Stimulated activated CD8-positive, alpha-beta memory T cell treated with anti-CD3 and anti-CD28 coated beads, Interleukin-4, amount 100 ng/mL, for 4 hours (primary cell): ENCODE measurements around the gene BORA.
"Not testable (repeated sequence)": the region's sequence is repeated elsewhere in the genome, so short reads cannot be mapped to it uniquely, and the experiment has no call there.

Experiments
- DNase-seq, 2 donors: peaks; one replicate each; pipeline ENCODE4 v3.0.0-alpha.2; 2020; ENCODE audit warnings: low read depth in 2 of 2, low spot score in 1 of 2

BORA gene

DNA sequence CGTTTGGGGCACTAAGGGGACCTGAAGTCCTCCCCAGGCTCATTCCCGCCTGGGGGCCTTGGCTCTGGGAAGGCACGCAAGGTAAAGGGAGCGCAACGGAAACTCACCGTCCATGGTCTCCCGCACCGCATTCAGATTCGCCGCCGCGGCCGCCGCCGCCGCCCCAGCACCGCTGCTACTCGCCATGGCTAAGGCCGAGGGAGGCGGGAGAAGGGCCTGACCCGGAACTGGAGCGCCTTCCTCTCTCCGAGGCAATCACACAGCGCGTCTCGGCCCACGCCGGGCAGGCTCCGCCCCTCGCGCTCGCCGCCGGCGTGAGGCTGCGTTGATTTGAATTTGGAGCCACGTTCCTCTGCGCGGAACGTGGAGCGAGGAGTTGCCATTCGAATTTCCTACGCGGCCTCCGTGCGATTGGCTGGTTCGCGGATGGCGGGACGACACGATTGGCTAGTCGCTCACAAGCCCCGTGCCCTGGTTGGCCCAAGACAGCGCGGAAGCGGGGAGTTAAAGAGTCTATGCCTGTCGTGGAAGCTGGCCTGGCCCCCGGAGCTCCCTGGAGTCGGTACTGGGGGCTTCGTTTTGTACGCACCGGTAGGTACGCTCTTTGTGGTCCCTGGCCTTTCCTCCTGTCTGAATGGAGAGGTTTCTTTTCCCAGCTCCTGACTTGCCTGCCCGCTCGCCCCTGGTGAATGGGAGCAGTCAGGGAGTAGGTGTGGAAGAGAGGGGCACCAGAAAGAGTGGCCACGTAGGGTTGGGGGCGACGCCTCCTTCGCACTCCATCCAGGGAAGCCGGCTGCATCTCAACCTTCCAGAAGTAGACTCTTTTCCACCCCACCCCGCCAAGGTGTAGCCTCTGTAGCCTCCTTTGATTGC is at the start of gene BORA, which contains the start of gene MZT1:
TSS of gene BORA (plus strand) at position 507 of the 873 bp plus-strand sequence. CDS start 1,018 bp downstream, outside the sequence.
TSS of gene MZT1 (minus strand) at position 213 of the 873 bp plus-strand sequence. CDS start at position 186, 27 bp downstream.
- peak; percentile 86 to 90 for DNase-seq

DNA sequence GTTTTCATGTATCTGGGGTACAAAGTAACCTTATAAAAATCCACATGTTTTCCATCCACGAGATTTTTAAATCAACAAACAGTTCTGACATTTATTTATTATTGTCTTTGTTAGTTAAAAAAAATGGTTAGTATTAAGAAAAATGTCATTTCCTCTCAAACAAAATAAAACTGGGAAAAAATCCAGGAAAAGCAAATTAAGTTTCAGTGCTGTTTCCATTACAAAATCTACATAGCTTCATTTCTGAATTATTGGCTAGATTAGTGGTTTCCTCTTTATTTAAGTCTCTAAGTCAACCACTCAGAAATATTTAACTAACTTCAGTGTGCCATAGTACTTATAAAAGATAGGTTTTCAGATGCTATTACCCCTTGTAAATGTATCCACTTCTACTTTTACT is 49.4 kb upstream of the BORA start:
- no peak for DNase-seq

DNA sequence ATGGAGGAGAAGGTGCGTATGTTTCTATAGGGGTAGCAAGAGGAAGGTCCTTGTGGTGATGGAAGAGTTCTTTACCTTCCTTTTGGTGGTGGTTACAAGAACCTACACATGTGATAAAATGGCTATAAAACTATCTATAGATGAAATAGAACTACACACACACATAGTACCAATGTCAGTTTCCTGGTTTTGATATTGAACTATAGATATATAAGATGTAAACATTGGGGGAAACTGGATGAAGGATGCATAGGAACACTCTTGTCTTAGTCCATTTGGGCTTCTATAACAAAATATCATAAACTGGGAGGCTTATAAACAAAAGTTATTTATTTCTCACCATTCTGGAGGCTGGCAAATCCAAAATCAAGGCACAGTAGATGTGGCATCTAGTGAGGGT is 47.4 kb upstream of the BORA start:
- DNase-seq = no peak

DNA sequence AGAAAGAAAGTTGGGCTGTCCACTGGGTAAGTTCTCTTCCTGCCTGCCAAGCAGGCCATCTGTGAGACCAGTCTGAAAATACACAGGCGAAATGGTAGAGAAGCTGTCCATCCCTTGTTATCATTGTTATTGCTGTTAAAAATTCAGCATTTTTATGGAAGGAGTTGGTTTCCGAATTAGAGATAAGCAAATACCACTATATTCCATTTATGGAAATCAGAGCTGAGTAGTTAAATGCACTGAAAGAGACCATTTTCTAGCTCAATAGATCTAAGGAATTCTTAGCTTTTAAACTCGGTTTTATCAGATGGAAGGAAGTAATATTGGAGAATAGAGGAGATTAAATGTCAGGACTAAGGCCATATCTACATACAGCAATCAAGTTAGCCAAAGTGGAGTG is 41.0 kb upstream of the BORA start:
- DNase-seq = no peak

DNA sequence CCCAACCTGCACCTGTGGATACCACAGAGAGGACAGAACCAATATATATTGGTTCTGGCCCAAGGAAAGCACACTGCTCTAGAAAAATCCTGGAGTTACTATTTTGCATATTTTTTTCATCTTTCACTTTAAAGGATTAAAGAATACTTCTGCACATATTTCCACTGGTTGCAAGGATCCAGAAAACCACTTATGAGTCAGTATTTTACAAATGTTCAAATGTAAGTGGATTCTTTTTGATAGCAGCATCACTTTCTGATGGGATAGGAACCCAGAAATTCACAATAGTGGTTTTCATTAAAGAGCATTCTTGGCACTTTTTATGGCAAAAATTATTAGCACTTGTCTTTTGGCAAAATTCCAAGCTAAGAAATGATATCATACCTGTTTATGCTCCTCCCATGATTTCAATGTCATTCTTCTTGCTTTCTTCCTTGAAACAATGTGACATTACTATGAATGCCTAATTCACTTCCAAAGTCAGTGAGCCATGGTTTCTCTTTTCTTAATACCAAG is 38.5 kb upstream of the BORA start:
- no peak for DNase-seq

DNA sequence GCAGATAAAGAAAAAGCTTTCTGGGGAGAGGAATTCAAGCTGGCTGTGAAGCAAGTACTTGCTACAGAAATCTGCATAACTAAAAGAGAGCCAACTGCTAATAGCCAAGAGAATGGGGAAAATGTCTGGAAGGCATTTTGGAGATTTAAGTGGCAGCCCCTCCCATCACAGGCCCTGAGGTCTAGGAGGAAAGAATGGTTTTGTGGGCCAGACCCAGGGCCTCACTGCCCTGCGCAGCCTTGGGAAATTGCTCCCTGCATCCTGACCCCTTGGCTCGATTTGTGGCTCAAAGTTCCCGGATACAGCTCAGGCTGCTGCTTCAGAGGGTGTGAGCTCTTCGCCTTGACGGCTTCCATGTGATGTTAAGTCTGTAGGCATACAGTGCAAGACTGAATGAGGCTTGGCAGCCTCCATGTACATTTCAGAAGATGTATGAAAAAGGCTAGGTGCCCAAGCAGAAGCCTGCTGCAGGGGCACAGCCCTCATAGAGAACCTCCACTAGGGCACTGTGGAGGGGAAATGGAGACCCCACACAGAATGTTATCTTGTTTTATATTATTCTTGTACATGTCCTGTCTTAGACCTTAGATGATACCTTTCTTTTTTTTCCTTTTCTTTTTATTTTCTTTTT is 34.7 kb upstream of the BORA start:
- no peak for DNase-seq

DNA sequence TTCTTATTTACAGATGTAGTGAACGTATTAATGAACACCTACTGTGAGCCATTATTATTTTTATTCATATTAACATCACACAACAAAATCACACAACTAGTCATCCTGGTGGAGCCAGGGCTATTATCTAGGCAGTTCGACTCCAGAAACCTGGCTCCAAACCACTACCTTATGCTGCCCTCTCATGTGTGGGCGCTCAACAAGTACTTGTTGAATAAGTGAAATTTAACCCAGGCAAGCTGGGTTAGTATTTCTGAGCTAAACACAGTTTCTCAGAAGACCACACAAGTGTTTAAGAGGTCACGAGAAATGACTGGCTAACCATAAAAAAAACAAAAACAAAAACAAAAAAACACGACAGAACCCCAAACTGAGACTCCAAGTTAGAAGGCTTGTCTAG is 33.9 kb upstream of the BORA start:
- DNase-seq = no peak

DNA sequence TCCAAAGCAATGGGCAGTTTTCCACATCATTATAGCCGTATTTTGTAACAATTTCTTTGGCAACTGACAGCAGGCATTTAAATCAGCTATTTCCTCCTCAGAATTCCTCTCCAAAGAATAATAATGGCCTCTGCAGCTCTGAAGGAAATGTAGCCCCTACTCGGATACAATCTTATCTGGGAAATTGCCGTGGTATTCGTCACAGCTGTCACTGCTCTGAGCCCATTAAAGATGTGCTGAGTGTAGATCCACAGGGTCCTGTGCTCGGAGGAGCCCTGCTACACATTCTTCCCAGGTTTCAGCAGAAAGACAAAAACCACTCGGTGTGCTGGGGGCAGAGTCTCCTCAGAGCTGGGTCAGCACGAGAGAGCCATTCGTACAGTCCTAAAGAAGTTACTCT is 33.4 kb upstream of the BORA start:
- DNase-seq = no peak

DNA sequence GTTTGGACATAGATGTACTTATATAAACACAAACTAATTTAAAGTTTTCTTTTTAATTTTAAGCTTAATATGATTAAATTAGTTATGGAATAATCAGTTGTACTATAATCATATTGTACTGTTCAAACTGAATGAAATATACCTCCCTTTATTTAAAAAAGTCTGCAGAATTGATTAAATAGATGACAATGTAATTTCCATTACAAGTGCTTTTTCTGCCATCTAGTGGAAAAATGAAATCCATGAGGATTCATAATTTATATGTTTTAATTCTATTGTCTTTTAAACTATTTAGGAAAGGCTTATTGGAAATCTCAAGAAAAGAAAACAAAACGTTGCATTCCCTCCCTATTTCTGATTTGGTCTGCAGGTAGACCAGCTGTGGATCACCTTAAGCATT is 31.1 kb upstream of the BORA start:
- DNase-seq = no peak

DNA sequence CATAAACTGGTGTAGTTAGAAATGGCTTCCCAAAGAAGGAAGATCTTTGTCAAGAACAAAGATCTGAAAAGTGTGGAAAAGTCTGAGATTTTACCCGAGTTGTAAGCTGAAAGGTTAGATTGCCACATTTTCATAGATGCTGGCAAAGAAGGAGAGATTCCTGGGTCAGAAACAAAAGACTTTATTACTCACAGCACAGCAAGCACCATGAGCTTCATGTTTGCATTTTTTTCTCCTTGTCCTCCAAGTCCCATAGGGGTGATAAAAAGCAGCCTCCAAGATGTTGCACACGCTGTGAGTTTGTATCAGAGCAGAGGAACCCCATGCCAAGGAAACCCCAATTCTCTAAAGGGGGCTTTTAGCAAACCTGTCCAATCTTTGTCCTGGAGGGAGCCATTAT is 29.6 kb upstream of the BORA start:
- no peak for DNase-seq

DNA sequence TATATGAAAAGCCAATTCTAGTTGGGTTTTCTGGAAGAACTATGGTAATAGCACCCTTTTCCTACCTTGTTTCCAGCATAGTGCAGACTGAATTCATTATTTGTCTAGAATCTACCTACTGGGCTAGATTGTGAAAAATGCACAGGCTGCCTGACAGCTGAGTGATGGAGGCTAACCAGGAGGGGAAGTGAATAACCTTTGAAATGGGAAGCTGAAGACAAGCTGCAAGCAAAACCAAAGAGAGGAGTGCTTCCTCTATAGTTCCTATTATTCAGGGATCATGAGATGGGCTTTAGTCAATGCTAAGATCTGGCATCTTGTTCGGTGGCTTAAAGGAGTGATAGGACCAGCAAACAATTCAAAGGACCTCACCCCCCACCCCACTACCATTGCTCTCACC is 27.2 kb upstream of the BORA start:
- no peak for DNase-seq

DNA sequence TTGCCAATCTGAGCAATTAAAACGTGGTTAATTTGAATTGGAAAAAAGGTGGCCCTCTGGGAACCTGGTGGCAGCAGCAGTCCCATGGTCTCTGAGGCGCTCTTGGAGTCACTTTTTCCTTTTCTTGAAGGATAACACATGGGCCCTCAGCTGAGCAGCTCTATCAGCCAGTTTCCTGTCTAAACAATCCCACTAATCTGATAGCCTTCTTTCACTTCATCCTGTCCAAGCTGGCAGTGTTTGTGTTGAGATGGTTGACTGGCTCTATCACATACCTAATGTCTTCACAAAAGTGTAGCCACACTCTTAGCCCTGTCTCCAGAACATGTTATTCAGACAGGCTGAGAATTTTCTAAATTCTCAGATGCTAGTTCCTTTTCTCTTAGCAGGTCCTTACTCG is 10.9 kb upstream of the BORA start:
- no peak for DNase-seq

DNA sequence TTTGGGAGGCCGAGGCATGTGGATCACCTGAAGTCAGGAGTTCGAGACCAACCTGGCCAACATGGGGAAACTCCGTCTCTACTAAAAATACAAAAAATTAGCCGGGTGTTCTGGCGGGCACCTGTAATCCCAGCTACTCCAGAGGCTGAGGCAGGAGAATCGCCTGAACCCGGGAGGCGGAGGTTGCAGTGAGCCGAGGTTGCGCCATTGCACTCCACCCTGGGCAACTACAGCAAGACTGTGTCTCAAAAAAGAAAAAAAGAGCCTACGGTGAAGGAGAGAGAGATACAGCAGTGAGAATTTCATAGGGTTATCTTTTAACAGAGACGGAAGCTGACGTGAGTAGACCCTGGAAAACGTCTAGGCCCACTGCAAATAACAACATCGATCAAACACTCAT is 1.5 kb upstream of the BORA start:
- DNase-seq = not testable (repeated sequence)

DNA sequence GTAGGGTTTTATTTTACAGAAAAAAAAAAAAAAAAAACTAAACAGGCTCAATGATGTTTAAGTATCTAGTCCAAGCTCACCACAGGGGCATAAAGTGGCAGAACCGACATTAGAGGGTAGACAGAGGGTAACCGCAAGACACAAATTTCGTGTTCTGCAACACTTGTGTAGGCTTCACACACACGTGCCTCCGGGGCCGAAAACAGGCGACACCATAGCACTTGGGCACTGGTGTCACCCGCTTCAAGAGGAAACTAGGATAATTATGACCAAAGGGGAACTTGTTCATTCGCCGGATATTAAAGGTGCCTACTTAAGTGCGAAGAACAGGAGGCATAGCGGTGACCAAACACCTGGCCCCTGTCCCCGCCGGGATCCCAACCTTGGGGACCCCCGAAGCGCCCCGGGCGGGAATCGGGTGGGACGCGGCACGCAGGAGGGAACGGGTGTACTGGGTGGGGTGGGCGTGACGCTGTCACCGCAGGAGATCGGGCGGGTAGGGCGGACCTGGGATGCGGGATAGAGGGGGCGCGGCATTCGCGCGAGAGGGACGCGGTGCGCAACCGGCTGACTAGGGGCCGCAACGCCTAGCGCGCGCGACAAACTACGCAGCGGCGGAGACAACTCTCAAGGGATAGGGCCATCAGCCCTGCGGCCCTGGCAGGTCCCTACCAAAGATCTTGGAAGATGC is 852 bp upstream of the BORA start:
- no peak for DNase-seq

DNA sequence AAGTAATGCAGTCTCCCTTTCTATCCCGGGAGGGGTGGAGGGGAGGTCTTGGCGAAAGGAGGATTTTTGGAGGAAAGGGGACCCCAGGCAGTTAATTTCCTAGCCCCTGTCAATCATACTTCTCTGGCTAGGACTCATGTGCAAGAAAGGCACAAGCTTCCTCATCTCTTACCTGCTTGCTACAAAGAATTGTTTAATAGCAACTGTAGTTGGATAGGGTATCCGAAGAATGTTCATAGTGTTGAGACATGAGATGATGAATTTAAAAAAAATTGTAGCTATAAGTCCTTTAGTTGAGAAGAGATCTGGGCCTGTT is 525 bp downstream of the BORA start:
- no peak for DNase-seq

DNA sequence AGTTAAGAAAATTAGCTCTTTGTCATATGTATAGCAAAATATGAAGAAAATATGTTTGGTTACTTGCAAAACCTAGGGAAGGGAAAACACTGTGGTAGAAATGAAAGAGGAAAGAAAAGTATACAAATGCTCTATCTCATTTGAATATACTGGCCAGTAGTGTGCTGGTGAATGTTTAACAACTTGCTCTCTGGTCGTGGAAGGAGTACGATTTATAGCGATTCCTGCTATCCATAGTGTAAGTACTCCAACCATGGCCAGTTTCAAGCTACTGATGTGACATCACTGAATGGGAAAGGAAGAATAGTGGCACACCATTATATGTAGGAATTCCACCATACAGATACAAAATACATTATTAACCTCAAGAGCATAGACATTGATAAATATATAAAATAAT is 9.3 kb downstream of the BORA start:
- DNase-seq = no peak

DNA sequence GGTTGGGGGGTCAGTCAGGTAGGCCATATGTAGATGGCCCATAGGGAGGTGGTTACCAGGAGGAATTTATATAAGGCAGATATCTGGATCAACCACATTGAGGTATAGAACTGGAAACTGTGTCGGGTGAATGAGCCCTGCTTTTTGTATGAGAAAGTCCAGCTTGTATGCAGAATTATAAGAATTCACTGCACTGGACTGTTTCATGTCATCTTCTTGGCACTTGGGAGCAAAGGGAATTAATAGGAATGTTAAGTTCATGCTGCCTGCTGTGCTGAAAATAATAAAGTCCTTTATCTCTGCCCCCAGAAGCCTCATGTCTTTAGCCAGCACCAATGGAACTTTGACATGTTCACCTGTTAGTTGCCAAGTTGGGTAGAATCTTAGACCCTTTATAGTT is 12.3 kb downstream of the BORA start:
- DNase-seq = no peak

DNA sequence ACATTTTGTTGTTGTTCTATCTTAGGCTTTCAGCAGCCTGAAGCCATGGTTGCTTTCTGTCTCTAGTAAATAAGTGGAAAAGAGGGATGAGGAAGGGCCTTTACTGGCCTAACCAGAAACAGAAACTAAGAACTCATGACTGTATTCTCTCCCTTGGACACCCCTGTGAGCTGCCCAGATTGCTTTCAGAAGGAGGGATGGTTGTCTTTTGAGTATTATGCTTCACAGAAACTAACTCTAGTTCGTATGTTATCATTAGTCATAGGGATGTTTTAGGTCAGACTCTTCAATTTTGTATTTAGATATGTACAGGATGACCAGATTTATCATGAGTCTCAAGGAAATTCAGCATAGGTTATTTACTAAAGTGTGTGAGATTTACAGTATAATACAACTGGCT is 17.5 kb downstream of the BORA start:
- no peak for DNase-seq

DNA sequence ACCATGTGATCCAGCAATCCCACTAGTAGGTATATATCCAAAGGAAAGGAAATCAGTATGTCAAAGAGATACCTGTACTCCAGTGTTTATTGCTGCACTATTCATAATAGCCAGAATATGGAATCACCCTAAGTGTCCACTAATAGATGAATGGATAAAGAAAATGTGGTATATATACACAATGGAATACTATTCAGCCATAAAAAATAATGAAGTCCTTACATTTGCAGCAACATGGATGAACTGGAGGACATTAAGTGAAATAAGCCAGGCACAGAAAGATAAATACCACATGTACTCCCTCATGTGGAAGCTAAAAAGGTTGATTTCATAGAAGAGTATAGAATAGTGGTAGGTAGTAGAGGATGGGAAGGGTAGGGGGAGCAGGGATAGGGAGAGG is 23.5 kb downstream of the BORA start:
- DNase-seq = no peak

DNA sequence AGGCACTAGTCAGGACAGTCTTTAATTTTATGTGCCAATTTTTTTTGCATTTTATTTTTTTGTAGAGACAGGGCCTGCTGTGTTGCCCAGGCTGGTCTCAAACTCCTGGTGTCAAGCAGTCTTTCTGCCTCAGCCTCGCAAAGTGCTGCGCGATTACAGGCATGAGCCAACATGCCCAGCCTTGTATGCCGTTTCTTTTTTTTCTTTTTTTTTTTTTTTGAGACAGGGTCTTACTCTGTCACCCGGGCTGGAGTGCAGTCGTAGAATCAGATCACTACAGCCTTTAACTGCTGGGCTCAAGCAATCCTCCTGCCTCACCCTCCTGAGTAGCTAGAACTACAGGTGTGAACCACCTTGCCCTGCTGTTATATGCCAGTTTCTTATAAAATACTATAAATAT is 26.4 kb downstream of the BORA start:
- DNase-seq = no peak

DNA sequence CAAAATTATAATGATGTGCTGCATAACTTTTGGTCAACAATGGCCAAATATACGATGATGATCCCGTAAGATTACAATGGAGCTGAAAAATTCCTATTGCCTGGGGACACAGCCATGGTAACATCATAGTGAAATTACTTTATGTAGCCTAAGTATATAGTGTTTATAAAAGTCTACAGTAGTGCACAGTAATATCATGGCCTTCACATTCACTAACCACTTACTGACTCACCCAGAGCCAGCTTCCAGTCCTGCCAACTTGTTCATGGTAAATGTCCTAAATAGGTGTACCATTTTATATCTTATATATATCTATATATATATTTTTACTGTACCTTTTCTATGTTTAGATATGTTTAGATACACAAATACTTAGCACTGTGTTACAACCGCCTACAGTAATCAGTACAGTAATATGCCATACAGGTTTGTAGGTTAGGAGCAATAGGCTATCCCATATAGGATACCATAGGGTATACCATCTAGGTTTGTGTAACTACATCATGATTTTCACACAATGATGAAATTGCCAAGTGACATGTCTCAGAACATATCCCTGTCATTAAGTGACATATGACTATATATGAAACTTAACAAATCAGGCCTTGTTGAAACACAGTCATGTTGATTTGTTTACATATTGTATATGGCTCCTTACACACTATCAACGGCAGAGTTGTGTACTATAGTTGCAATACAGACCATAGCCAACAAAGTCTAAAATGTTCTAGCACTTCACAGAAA is 30.2 kb downstream of the BORA start:
- no peak for DNase-seq
